HTR-8/SVneo (cell line): ENCODE measurements around the gene PDXP.

ENCODE experiments used
- DNase-seq: peaks from one replicate; pipeline ENCODE4 v3.0.0; 2011; ENCODE audit warnings: low spot score, mixed read lengths; ENCODE audit not compliant: insufficient read length
- FAIRE-seq: peaks from 2 replicates; lab custom pipeline; 2011; peaks lifted over from hg19 to GRCh38; lab: Jason Lieb, UNC

Gene PDXP

DNA sequence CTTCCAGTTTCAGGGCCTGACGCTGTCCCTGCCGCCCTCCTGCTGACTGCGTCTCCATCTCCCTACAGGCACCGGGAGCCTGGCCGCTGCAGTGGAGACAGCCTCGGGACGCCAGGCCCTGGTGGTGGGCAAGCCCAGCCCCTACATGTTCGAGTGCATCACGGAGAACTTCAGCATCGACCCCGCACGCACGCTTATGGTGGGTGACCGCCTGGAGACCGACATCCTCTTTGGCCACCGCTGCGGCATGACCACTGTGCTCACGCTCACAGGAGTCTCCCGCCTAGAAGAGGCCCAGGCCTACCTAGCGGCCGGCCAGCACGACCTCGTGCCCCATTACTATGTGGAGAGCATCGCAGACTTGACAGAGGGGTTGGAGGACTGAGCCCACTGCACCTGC is 7.0 kb downstream of the PDXP start:
- no peak for FAIRE-seq
- DNase-seq, result no peak

DNA sequence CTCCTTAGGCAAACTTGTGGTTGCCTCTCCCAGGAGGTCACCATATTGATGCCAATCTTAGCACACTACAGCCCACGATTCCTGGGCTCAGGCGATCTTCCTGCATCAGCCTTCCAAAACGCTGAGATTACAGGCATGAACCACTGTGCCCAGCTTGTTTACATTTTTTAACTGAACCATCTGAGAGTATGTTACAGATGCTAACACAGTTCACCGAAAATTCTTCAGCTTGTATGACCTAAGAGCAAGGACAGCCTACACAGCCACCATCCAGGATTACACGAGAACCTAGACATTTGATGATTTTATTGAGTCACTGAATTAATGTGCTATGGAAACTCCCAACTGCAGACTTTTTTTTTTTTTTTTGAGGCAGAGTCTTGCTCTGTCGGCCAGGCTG is 11.1 kb downstream of the PDXP start:
- FAIRE-seq (no peak), DNase-seq (no peak)

DNA sequence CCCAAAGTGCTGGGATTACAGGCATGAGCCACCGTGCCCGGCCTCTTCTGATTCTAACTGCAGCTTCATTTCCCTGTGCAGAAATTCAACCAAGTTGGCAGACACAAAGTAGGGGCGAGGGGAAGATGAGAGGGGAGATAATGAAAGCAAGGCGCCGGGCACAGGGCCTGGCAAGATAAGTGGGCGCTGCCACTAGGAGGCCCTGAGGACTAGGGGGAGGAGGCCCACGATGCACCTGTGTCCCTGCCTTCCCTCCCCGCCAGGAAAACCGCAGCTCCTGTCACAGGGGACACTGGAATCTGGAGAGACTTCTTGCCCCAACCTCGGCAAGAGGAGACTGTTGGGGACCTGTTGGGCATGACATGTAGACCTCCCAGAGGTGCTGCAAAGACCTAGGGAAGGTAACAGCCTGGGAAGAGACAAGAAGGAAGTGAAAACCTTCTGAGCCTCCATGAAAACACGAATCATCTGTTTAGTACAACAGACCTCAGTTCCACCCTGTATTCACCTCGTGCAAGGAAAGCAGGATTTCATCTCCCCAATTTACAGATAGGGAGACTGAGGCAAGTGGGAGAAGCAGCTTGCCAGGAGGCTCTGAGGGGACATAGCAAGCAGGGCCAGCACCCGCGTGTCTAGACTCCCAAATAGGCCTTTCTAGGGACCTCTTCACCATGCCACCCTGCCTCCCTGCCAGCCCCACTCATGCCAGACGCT is 13.8 kb downstream of the PDXP start:
- FAIRE-seq (no peak), DNase-seq (no peak)

DNA sequence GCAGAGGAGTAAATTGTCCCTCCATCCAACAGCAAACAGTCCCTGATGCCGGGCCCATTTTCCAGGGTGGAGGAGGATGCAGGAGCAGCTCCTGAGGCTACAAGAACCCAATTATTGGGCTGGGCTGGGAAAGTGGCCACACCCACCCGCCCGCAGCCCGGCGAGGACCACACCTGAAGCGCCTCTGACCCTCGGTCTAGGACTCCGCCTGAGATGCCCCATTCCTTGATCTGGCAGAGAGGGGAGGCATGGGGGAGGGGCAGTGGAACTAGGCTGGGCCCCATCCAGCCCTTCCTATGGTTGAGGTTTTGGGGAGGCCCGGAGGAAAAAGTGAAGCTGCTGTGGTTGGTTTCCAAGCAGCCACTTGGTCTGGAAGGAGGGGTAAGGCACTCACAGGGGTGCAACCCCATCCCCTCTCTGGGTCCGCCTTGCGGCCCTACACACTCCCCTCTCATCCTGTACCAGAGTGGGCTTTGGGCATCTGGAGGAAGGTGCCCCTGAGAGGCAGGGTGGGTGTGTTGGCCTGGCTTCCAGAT is 14.5 kb downstream of the PDXP start:
- DNase-seq (no peak), FAIRE-seq (no peak)

- DNase-seq (no peak), FAIRE-seq (no peak)
These were observed 15.7 kb downstream of the PDXP start for GRCh38 chr22:37674248-37674647.

GRCh38 chr22:37674951-37675929 is 16.7 kb downstream of the PDXP start, which contains the start of gene LGALS1:
LGALS1 (plus strand) TSS chr22:37675636; CDS start chr22:37675703, 67 bp downstream.
- FAIRE-seq (no peak), DNase-seq (peak; percentile 84)

DNA sequence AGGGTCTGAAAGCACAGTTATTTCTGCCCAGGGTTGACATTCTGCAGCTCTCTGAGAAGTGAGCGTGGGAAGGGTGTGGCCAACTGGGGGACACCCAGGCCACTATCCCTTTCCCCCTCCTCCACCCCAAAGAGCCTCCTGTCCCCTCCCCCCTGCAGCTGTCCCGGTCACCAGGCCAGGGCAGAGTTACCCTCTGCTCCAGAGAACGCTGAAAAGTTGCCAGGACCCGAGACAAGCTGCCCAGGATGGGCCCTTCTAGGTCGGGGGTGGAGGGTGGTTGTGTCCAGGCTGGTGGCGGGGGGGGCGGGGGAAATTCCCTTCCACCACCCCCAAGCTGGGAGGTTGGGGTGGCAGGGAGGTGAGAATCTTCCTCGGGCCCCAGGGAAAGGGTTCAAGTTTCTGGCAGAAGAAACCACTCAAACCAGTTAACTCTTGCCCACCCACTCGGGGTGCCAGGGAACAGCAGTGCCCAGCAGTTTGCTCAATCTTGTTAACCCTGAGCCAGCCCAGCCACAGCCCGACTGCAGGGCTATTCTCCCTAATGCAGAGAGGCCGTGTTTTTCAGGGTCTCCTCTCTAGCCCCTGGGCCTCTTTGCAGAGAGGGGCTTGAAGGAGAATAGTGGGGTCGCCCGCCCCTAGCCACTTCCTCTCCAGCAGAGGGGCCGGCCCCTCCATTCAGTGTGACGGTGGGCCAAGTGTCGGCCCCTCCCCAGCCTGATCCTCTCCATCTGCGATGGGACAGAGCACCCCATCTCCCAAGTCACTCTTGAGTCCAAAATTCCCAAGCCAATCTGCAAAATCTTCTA is 17.6 kb downstream of the PDXP start:
- FAIRE-seq (no peak), DNase-seq (no peak)

DNA sequence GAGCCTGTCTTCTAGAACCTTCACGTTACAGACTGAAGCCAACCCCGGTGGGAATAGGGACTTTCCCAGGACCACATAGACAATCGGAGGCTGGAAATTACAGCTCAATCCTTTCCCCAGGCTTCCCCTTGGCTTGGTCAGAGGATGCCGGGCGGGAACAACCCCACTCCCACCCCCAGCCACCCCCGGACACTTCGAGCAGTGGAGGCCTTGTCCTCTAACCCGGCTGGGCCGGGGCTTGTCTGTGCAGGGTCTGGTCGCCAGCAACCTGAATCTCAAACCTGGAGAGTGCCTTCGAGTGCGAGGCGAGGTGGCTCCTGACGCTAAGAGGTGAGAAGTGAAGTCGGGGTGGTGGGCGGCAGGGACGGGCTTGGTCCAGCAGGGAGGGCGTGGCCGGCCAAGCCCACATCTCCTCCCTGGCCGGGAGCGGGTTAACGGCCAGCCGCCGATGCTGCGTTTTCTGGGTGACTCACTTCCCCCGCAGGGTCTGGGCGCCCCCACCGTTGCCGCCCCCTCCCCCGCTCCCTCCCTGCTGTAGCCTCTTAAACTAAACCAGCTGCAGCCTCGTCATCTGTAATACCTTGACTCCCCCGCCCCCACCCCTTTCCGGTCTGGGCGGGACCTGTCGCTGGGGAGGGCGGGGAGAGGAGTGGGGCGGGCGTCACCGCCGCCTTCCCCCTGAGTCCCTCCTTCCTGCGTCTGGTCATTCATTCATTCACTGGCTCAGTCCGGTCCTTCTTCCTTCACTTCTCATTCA is 18.4 kb downstream of the PDXP start:
- no peak for FAIRE-seq
- peak; percentile 67 for DNase-seq

- no peak for FAIRE-seq
- no peak for DNase-seq
These were observed 19.0 kb downstream of the PDXP start for GRCh38 chr22:37677493-37677974.

DNA sequence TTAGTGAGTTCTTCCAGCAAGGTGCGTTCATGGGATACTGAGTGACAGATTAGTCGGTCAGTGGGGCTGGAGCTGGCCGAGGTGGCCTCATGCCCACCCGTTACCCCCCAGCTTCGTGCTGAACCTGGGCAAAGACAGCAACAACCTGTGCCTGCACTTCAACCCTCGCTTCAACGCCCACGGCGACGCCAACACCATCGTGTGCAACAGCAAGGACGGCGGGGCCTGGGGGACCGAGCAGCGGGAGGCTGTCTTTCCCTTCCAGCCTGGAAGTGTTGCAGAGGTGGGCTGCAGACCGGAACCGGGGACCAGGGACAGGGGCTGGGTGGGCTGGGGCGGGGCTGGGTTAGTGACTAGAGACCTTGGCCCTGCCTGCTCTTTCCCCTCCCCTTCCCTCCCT is 19.8 kb downstream of the PDXP start:
- DNase-seq (no peak), FAIRE-seq (no peak)

GRCh38 chr22:37679670-37680069 is 21.1 kb downstream of the PDXP start:
- FAIRE-seq (no peak), DNase-seq (no peak)

- FAIRE-seq (no peak), DNase-seq (no peak)
These were observed 21.8 kb downstream of the PDXP start for GRCh38 chr22:37680191-37680851.

GRCh38 chr22:37681001-37681424 is 22.5 kb downstream of the PDXP start:
- DNase-seq, result no peak
- FAIRE-seq, result no peak

DNA sequence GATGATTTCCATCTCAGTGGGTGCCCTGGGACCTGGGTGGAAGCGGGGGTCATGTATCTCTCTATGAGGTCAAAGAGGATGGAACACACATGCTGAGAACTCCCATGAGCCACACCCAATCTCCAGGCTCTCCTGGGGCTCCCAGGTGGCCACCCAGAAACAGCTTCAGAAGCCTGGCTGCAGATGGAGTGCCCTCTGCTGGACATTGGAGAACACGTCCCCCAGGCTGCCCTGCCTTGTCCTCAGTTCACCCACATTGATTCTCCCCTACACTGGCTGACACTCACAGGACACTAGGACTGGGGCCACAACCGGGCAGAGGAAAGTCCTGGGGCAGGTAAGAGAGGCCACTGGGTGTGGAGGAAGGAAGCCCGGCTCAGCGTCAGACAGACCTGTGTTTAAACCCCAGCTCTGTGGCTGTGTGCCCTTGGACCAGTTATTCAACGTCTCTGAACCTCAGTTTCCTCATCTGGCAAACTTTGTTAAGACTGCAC is 23.1 kb downstream of the PDXP start:
- DNase-seq (peak; percentile 55), FAIRE-seq (no peak)

DNA sequence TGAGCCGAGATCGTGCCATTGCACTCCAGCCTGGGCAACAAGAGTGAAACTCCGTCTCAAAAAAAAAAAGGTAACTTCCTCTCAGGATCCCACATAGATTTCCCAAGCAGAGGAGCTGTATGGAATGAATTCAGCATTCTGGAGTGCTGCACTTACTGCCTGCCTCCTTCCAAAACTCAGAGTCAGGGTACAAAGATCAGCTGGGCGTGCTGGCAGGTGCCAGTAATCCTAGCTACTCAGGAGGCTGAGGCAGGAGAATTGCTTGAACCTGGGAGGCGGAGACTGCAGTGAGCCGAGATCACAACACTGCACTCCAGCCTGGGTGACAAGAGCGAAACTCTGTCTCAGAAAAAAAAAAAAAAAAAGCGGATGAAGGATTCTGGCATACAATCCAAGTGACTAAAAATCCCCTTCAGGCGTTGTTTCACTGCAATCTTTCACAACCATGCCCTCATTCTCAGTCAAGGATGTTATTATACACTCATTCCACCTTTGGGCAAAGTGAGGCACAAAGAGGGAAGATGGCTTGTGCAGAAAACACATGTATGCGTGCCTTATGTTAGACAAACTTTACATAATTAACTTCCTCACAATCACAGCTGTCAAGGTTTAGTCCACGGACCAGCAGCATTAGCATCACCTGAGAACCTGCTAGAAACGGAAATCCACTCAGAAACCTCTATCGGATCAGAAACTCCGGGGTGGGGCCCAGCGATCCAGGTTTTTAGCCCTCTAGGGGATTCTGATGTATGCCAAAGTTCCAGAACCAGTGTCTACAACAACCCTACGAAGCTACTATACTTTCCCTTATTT is 26.5 kb downstream of the PDXP start:
- FAIRE-seq (no peak), DNase-seq (no peak)

DNA sequence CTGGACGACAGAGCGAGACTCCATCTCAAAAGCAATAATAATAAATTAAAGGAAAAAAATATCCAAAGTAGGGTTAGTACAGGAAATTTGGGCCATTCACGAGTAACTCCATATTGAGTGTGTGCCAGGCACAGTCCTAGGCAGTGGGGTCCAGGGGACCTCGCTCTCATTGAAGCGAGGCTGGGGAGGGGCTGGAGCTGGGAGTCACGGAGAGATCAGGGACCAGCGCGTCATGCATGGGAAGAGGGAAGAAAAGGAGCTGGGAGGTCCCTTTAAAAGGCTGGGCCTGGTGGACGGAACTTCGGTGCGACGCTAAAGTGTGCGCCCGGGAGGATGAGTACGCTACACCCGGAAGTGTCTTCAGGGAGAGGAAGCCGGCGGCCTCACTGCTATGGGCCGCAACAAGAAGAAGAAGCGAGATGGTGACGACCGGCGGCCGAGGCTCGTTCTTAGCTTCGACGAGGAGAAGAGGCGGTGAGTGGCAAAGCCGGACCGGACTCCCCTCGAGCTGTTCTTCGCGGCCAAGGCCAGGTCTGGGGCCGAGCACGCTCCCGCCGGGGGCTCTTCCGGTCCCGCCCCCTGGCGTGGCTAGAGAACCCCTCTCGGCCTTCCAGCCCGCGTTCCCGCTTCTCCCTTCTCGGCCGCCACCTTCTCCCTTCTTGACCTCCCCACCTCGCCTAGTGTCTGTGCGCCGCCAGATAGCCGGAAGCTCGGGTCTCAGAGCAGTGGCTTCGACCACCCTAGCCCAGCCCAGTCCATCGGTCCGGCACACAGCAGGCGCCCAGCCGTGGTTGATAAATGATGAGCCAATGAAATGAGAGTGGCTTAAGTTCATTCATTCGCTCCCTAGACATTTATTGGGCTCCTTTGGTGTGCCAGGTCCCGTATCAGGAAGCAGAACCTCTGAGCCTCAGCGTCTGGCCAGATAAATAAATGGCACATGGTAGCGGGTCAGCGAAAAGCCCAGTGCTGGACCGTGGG is 27.8 kb downstream of the PDXP start, which contains the start of gene NOL12:
TSS of gene NOL12 (plus strand) at position 342 of the 981 bp plus-strand sequence. CDS start at position 392, 50 bp downstream.
- DNase-seq (peak; percentile 61), FAIRE-seq (peak; percentile 77)
